ENCODE measurements around the gene DDX10.

- no peak for TF ChIP-seq CTCF (conservative IDR thresholded peaks at IDR 0.05)
- no peak for TF ChIP-seq ZFX (IDR thresholded peaks at IDR 0.05)
Measured at GRCh38 chr11:108914211-108914610, 249.3 kb downstream of the DDX10 start.
